ENCODE data around the gene IL1RL2. TPM values are rescaled to one million over a fixed set of nuclear protein-coding genes. Genes with fewer than 3 reads are reported as not detected.

Gene IL1RL2
- total RNA-seq, 2 experiments from 2014 or later, result 1.1 to 1.7 TPM

GRCh38 chr2:102261467-102262135, 74.8 kb downstream of the IL1RL2 start:
- no peaks in the 10 kb centered on the region for H3K27me3 Mint-ChIP-seq
- H3K4me1 Mint-ChIP-seq (ENCODE audit: low read depth), result peaks cover 33% of the 10 kb centered on the region
- intact Hi-C loops (cut with micrococcal nuclease), result no loop called here
- ChIA-PET POLR2A (interaction anchor here (0.6 kb wide), 1 partner anchor 249 kb away, joined by 3 read pairs; no protein-coding TSS in a partner anchor), CTCF (interaction anchor here (0.6 to 1.7 kb wide), 5 partner anchors 8 to 182 kb away, joined by 3 to 5 read pairs (median 3); no protein-coding TSS in a partner anchor)
- no peak overlapping the region for H3K4me3 Mint-ChIP-seq
- H3K36me3 Mint-ChIP-seq, result no peaks in the 10 kb centered on the region
- no peak overlapping the region for H3K27ac Mint-ChIP-seq
- H3K9me3 Mint-ChIP-seq, result no peaks in the 10 kb centered on the region
- DNase-seq, result no peak

GRCh38 chr2:102262216-102263129, 75.7 kb downstream of the IL1RL2 start:
- no peaks in the 10 kb centered on the region for H3K36me3 Mint-ChIP-seq
- H3K27ac Mint-ChIP-seq, result no peak overlapping the region

GRCh38 chr2:102264952-102265351, 78.1 kb downstream of the IL1RL2 start:
- POLR2A ChIA-PET, result no interaction called here
- intact Hi-C loops (cut with micrococcal nuclease), result no loop called here

More at GRCh38 chr2:102262216-102263129, 75.7 kb downstream of the IL1RL2 start:
- ChIA-PET CTCF (interaction anchor here (1.3 to 1.7 kb wide), 2 partner anchors 22 to 181 kb away, joined by 3 to 5 read pairs; no protein-coding TSS in a partner anchor), POLR2A (no interaction called here)
- intact Hi-C loops (cut with micrococcal nuclease), result no loop called here
- no peaks in the 10 kb centered on the region for H3K9me3 Mint-ChIP-seq
- no peak overlapping the region for H3K4me3 Mint-ChIP-seq
- H3K4me1 Mint-ChIP-seq (ENCODE audit: low read depth), result peaks cover 24% of the 10 kb centered on the region
- H3K27me3 Mint-ChIP-seq, result no peaks in the 10 kb centered on the region
- DNase-seq, result no peak

GRCh38 chr2:102266204-102266603, 79.4 kb downstream of the IL1RL2 start:
- ChIA-PET POLR2A (no interaction called here), CTCF (interaction anchor here (1.7 to 2.4 kb wide), 3 partner anchors 15 to 177 kb away, joined by 5 to 9 read pairs (median 8); no protein-coding TSS in a partner anchor)
- Mint-ChIP-seq H3K4me1 (ENCODE audit: low read depth) (peaks cover 19% of the 10 kb centered on the region), H3K27me3 (peaks cover 5% of the 10 kb centered on the region), H3K27ac (no peak overlapping the region), H3K36me3 (no peaks in the 10 kb centered on the region), H3K4me3 (no peak overlapping the region), H3K9me3 (no peaks in the 10 kb centered on the region)
- DNase-seq, result no peak
- intact Hi-C loops (cut with micrococcal nuclease), result no loop called here

More at GRCh38 chr2:102264952-102265351, 78.1 kb downstream of the IL1RL2 start:
- H3K36me3 Mint-ChIP-seq, result no peaks in the 10 kb centered on the region
- CTCF ChIA-PET, result interaction anchor here (2.4 kb wide), 1 partner anchor 13 kb away, joined by 8 read pairs; no protein-coding TSS in a partner anchor
- H3K27me3 Mint-ChIP-seq, result no peaks in the 10 kb centered on the region
- H3K4me3 Mint-ChIP-seq, result no peak overlapping the region
- H3K27ac Mint-ChIP-seq, result no peak overlapping the region
- peaks cover 11% of the 10 kb centered on the region for H3K4me1 Mint-ChIP-seq (ENCODE audit: low read depth)
- DNase-seq, result no peak
- H3K9me3 Mint-ChIP-seq, result no peaks in the 10 kb centered on the region

DNA sequence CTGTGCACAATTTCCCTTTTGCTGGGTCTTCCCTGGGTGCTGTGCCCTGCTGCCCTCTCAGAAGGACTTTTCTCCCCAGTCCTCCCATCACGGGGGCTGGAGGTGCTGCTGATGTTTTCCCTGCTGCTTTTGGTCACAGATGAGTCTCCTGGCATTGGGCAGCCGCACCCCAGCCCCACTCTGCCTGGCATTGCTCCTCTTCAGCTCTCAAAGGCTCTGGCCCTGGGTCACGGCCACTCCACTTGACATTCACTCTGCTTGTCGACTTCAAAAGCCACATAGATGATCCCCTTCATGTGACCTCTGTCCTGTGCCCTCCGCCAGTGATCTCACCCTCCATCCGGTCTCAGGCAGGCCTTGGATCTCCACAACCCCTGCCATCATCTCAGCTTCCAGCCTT, 81.0 kb downstream of the IL1RL2 start:
- no peaks in the 10 kb centered on the region for H3K9me3 Mint-ChIP-seq
- ChIA-PET CTCF (interaction anchor here (0.8 to 1.7 kb wide), 2 partner anchors 17 to 28 kb away, joined by 3 to 5 read pairs; no protein-coding TSS in a partner anchor), POLR2A (no interaction called here)
- H3K4me1 Mint-ChIP-seq (ENCODE audit: low read depth), result peaks cover 28% of the 10 kb centered on the region
- H3K36me3 Mint-ChIP-seq, result no peaks in the 10 kb centered on the region
- H3K27ac Mint-ChIP-seq, result no peak overlapping the region
- DNase-seq, result no peak
- peaks cover 5% of the 10 kb centered on the region for H3K27me3 Mint-ChIP-seq
- intact Hi-C loops (cut with micrococcal nuclease), result no loop called here
- H3K4me3 Mint-ChIP-seq, result no peak overlapping the region

GRCh38 chr2:102268510-102269199, 81.8 kb downstream of the IL1RL2 start:
- no peak for DNase-seq
- H3K4me3 Mint-ChIP-seq, result no peak overlapping the region
- ChIA-PET POLR2A (no interaction called here), CTCF (interaction anchor here (0.8 kb wide), 2 partner anchors 18 to 174 kb away, joined by 3 read pairs; no protein-coding TSS in a partner anchor)
- no peak overlapping the region for H3K27ac Mint-ChIP-seq
- no peaks in the 10 kb centered on the region for H3K36me3 Mint-ChIP-seq
- H3K4me1 Mint-ChIP-seq (ENCODE audit: low read depth), result peaks cover 27% of the 10 kb centered on the region
- intact Hi-C loops (cut with micrococcal nuclease), result no loop called here
- H3K27me3 Mint-ChIP-seq, result peaks cover 5% of the 10 kb centered on the region
- H3K9me3 Mint-ChIP-seq, result no peaks in the 10 kb centered on the region

DNA sequence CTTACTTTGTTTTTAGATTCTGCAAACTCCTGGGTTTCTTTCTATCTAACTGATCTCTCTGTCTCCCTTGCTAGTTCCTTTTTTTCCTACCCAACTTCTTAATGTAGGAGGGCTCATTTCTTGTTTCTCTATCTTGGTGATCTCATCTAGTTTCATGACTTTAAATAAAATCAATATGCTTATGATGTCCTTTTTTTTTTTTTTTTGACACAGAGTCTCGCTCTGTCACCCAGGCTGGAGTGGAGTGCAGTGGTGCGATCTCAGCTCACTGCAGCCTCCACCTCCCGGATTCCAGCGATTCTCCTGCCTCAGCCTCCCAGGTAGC, 82.3 kb downstream of the IL1RL2 start:
- POLR2A ChIA-PET, result no interaction called here
- CTCF ChIA-PET, result interaction anchor here (0.8 kb wide), 1 partner anchor 174 kb away, joined by 3 read pairs; no protein-coding TSS in a partner anchor
- no peak overlapping the region for H3K4me3 Mint-ChIP-seq
- peaks cover 26% of the 10 kb centered on the region for H3K4me1 Mint-ChIP-seq (ENCODE audit: low read depth)
- intact Hi-C loops (cut with micrococcal nuclease), result no loop called here
- H3K27me3 Mint-ChIP-seq, result peaks cover 5% of the 10 kb centered on the region
- no peak overlapping the region for H3K27ac Mint-ChIP-seq
- no peak for DNase-seq
- no peaks in the 10 kb centered on the region for H3K9me3 Mint-ChIP-seq
- no peaks in the 10 kb centered on the region for H3K36me3 Mint-ChIP-seq

DNA sequence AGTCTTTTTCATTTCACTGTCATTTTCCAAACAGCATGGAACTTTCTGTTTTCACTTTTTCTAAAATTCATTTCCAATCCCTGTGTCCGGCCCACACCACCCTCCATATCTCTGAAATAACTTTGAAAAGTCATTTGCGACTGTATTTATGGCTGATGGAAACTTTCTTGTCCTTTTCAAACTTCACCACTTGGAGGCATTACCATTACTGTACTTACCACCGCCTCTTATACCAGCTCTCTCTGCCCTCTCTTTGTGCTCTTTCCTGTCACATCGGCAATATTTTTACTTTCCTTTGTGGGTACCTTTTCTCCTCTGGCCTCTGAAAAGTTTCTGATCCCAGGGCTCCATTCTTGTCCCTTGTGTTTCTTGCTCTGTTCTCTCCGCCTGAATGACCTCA, 85.0 kb downstream of the IL1RL2 start:
- CTCF ChIA-PET, result interaction anchor here (0.8 to 1.4 kb wide), 4 partner anchors 18 to 171 kb away, joined by 3 read pairs; partner anchors contain the start of gene IL18R1
- POLR2A ChIA-PET, result no interaction called here
- no peaks in the 10 kb centered on the region for H3K36me3 Mint-ChIP-seq
- H3K27ac Mint-ChIP-seq, result no peak overlapping the region
- H3K4me1 Mint-ChIP-seq (ENCODE audit: low read depth), result peaks cover 36% of the 10 kb centered on the region
- intact Hi-C loops (cut with micrococcal nuclease), result no loop called here
- H3K4me3 Mint-ChIP-seq, result no peak overlapping the region
- no peak for DNase-seq
- H3K27me3 Mint-ChIP-seq, result peaks cover 5% of the 10 kb centered on the region
- no peaks in the 10 kb centered on the region for H3K9me3 Mint-ChIP-seq

DNA sequence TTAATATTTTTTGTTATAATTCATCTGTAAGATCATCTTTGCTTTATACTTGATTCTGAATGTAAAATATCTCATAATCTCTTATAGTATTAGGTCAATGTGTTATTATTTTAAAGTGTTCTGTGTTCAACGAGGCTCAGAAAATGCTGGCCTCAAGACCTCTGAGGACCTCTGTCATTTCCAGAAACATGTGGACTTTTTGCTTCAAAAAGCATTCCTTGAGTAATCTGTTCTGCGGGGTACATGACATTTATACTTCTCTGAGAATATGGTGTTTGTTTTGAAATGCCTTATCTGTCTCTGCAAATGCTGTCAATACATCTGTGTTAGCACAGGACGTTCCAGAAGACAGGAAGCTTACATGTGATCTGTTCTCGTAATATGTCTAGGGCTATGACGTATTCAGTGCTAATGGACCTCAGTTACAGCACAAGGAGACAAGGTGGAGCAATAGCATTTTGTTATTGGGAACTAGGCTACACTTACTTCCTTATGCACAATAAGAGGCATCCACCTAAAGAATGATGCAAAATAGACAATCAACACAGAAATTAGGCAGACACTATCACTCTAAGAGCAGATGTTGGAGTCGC, 86.9 kb downstream of the IL1RL2 start:
- POLR2A ChIA-PET, result no interaction called here
- intact Hi-C loops (cut with micrococcal nuclease), result no loop called here
- H3K9me3 Mint-ChIP-seq, result no peaks in the 10 kb centered on the region
- no peak overlapping the region for H3K27ac Mint-ChIP-seq
- peaks cover 5% of the 10 kb centered on the region for H3K27me3 Mint-ChIP-seq
- no peak for DNase-seq
- CTCF ChIA-PET, result no interaction called here
- H3K36me3 Mint-ChIP-seq, result no peaks in the 10 kb centered on the region
- no peak overlapping the region for H3K4me3 Mint-ChIP-seq
- peaks cover 45% of the 10 kb centered on the region for H3K4me1 Mint-ChIP-seq (ENCODE audit: low read depth)

DNA sequence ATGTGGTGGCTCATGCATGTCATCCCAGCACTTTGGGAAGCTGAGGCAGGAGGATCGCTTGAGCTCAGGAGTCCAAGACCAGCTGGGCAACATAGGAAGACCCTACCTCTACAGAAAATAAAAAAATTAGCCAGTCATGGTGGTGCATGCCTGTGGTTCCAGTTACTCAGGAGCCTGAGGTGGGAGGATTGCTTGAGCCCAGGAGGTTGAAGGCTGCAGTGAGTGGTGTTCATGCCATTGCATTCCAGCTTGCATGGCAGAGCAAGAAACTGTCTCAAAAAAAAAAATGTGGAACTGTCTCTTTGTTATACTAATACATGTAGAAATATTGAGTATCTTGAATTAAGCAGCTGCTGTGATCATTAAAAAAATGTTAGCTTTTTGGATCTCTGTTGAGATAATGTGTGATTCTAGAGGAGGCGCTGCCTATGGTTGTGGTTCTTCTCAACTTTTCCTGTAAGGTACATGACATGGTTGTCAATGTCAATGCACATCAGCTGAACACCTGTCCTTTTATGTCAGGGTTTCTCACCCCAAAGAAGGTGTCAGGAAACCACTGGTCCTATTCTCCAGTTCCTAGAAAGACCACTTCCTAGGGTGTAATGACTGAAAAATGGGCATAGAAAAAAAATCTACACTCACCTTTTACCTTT, 89.9 kb downstream of the IL1RL2 start:
- Mint-ChIP-seq H3K4me3 (no peak overlapping the region), H3K4me1 (ENCODE audit: low read depth) (peaks cover 24% of the 10 kb centered on the region), H3K27ac (no peak overlapping the region), H3K27me3 (no peaks in the 10 kb centered on the region), H3K9me3 (no peaks in the 10 kb centered on the region), H3K36me3 (no peaks in the 10 kb centered on the region)
- intact Hi-C loops (cut with micrococcal nuclease), result no loop called here
- POLR2A ChIA-PET, result interaction anchor here (0.6 to 1.3 kb wide), 4 partner anchors 10 to 934 kb away, joined by 3 to 5 read pairs (median 3); no protein-coding TSS in a partner anchor
- no peak for DNase-seq
- CTCF ChIA-PET, result interaction anchor here (0.6 to 1.8 kb wide), 7 partner anchors 18 to 315 kb away, joined by 3 to 7 read pairs (median 5); no protein-coding TSS in a partner anchor

DNA sequence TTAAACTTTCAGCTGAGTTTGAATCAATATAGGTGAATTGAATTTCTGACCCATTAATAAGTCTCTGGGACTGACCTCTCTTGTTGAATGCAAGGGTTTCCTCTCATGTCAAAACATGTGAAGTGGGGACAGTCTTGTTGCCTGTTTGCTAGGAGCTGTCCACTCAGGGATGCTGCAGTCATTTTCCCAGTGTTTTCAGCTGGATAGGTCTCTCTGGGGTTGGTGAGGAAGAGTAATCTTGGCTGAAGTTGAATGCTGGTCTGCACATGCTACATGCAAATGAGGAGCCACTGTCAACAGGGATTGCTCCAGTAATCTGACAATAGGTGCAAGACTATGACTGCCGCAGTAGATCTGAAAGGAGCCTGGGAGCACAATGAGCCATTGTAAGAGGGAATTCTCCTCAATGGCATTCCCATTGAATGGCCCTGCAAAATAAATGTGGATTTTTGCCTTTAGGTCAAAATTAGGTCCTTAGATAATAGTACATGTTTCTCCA, 90.4 kb downstream of the IL1RL2 start:
- POLR2A ChIA-PET, result interaction anchor here (0.6 to 1.3 kb wide), 3 partner anchors 9 to 935 kb away, joined by 3 to 5 read pairs (median 3); no protein-coding TSS in a partner anchor
- intact Hi-C loops (cut with micrococcal nuclease), result no loop called here

More for the DNA sequence above, 90.4 kb downstream of the IL1RL2 start:
- H3K27me3 Mint-ChIP-seq, result no peaks in the 10 kb centered on the region
- no peaks in the 10 kb centered on the region for H3K36me3 Mint-ChIP-seq
- CTCF ChIA-PET, result interaction anchor here (0.6 to 1.6 kb wide), 4 partner anchors 24 to 315 kb away, joined by 3 to 6 read pairs (median 5); no protein-coding TSS in a partner anchor
- DNase-seq, result no peak
- no peak overlapping the region for H3K27ac Mint-ChIP-seq
- no peak overlapping the region for H3K4me3 Mint-ChIP-seq
- peaks cover 19% of the 10 kb centered on the region for H3K4me1 Mint-ChIP-seq (ENCODE audit: low read depth)
- no peaks in the 10 kb centered on the region for H3K9me3 Mint-ChIP-seq

All from activated CD4-positive, alpha-beta memory T cell treated with anti-CD3 and anti-CD28 coated beads for 36 hours (primary cell).